AG04450 (cell line): ENCODE data around the gene ATF1. TPM values are rescaled to one million over a fixed set of nuclear protein-coding genes. Genes with fewer than 3 reads are reported as not detected.
"Not testable (repeated sequence)": the region's sequence is repeated elsewhere in the genome, so short reads cannot be mapped to it uniquely, and the experiment has no call there.

ENCODE experiments used
- CTCF ChIA-PET: fragments of 300-600, 350-600 bp; formaldehyde crosslinking; extraction: SDS; loops from one replicate; lab custom pipeline; 2022; ENCODE audit warnings: antibody characterized with exemption, inconsistent platforms; lab: Charles Lee
- POLR2A ChIA-PET: fragments of 350-600 bp; formaldehyde crosslinking; extraction: SDS; loops from one replicate; lab custom pipeline; 2021; ENCODE audit warnings: antibody characterized with exemption, inconsistent platforms; lab: Yijun Ruan, JAX
- DNase-seq: peaks from one replicate; pipeline ENCODE4 v3.0.0-alpha.2; 2011; ENCODE audit warnings: low read depth, low spot score
- H3K27ac ChIP-seq: one replicate; pipeline ENCODE4 v1.5.1; 2012; ENCODE audit warnings: low read depth, low read length, control low read depth
- H3K27me3 ChIP-seq: one replicate; pipeline ENCODE4 v1.6.0; 2012; ENCODE audit warnings: low read length; ENCODE audit not compliant: control insufficient read depth, insufficient read depth
- H3K4me3 ChIP-seq: 2 replicates; pipeline ENCODE4 v1.5.1; 2011; ENCODE audit warnings: mild to moderate bottlenecking, low read depth, low read length, control low read depth
- H3K9me3 ChIP-seq: 2 replicates; pipeline ENCODE4 v1.5.1; 2012; ENCODE audit warnings: low read length; ENCODE audit not compliant: control insufficient read depth, insufficient read depth
- CTCF ChIP-seq: IDR thresholded peaks from 2 replicates; pipeline ENCODE4 v1.5.1; 2011; ENCODE audit warnings: low read depth, low read length, control low read depth, inconsistent platforms
- polyA plus RNA-seq: library from polyadenylated mRNA; depleted of rRNA; stranded (reverse); fragments of >200 nt; gene quantifications from 2 replicates; pipeline ENCODE4 v1.2.3, GENCODE V29; 2011

ATF1 gene
- polyA plus RNA-seq, 1 experiment: 63.1 TPM

- CTCF ChIA-PET: interaction anchor here (1.1 to 1.6 kb wide), 2 partner anchors 20 to 80 kb away, joined by 4 to 5 read pairs; no protein-coding TSS in a partner anchor
- POLR2A ChIA-PET: no interaction called here
- Histone ChIP-seq H3K4me3 (no peak overlapping the region), H3K9me3 (peaks cover 10% of the 10 kb centered on the region), H3K27me3 (peaks cover 4% of the 10 kb centered on the region), H3K27ac (no peak overlapping the region)
- no peak for TF ChIP-seq CTCF
- no peak for DNase-seq
These were observed 81.2 kb downstream of the ATF1 start for GRCh38 chr12:50845021-50845647.

DNA sequence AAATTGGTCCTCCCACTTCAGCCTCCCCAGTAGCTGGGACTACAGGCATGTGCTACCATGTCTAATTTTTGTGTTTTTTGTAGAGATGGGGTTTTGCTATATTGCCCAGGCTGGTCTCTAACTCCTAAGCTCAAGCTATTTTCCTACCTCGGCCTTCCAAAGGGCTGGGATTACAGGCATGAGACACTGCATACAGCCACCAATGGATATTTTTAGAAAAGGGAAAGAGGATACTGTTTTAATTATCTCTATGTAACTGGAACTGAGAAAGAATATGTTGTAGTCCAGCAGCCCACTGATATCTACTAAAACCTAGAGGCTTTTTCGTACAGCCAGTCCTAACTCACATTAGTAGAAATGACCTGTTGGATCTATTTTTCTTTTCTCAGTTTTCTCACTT, 85.1 kb downstream of the ATF1 start:
- ChIA-PET CTCF (no interaction called here), POLR2A (no interaction called here)
- H3K4me3 ChIP-seq: no peak overlapping the region
- no peak for DNase-seq
- no peak for TF ChIP-seq CTCF
- H3K27me3 ChIP-seq: peaks cover 5% of the 10 kb centered on the region
- no peaks in the 10 kb centered on the region for H3K9me3 ChIP-seq
- H3K27ac ChIP-seq: no peak overlapping the region

DNA sequence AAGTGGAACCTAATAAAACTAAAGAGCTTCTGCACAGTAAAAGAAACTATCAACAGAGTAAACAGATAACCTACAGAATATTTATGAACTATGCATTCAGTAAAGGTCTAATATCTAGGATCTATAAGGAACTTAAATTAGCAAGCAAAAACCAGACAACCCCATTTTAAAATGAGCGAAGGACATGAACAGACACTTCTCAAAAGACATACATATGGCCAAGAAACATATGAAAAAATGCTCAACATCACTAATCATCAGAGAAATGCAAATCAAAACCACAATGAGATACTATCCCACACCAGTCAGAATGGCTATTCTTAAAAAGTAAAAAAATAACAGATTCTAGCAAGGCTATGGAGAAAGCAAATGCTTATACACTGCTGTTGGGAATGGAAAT, 91.3 kb downstream of the ATF1 start:
- CTCF ChIA-PET, H3K27me3 ChIP-seq, DNase-seq, H3K27ac ChIP-seq, POLR2A ChIA-PET, H3K9me3 ChIP-seq, H3K4me3 ChIP-seq: not testable (repeated sequence)

DNA sequence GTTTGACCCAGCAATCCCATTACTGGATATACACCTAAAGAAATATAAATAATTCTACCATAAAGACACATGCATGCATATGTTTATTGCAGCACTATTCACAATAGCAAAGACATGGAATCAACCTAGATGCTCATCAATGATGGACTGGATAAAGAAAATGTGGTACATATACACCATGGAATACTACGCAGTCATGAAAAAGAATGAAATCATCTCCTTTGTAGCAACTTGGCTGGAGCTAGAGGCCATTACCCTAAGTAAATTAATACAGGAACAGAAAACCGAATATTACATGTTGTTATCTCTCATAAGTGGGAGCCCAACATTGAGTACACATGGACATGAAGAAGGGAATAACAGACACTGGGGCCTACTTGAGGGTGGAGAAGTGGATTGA, 91.8 kb downstream of the ATF1 start:
- DNase-seq, POLR2A ChIA-PET, H3K27me3 ChIP-seq, CTCF ChIA-PET, H3K9me3 ChIP-seq, H3K27ac ChIP-seq, H3K4me3 ChIP-seq: not testable (repeated sequence)

- POLR2A ChIA-PET: no interaction called here
- H3K27ac ChIP-seq: no peak overlapping the region
- peaks cover 2% of the 10 kb centered on the region; the same call in 1 of the 2 replicates for H3K9me3 ChIP-seq
- H3K4me3 ChIP-seq: no peak overlapping the region
- no peaks in the 10 kb centered on the region for H3K27me3 ChIP-seq
- DNase-seq: no peak
- no peak for TF ChIP-seq CTCF
- CTCF ChIA-PET: interaction anchor here (1.2 kb wide), 1 partner anchor 34 kb away, joined by 8 read pairs; no protein-coding TSS in a partner anchor
These were observed 95.9 kb downstream of the ATF1 start for GRCh38 chr12:50859621-50860310.

GRCh38 chr12:50862316-50862715, 98.4 kb downstream of the ATF1 start:
- DNase-seq: no peak
- Histone ChIP-seq H3K27ac (no peak overlapping the region), H3K9me3 (peaks cover 13% of the 10 kb centered on the region), H3K4me3 (no peak overlapping the region), H3K27me3 (no peaks in the 10 kb centered on the region)
- ChIA-PET POLR2A (interaction anchor here (0.9 kb wide), 1 partner anchor 123 kb away, joined by 3 read pairs; no protein-coding TSS in a partner anchor), CTCF (interaction anchor here (0.7 kb wide), 3 partner anchors 28 to 122 kb away, joined by 3 to 5 read pairs (median 4); no protein-coding TSS in a partner anchor)
- TF ChIP-seq CTCF: no peak
